ENCODE data around the gene DHRSX.

DNA sequence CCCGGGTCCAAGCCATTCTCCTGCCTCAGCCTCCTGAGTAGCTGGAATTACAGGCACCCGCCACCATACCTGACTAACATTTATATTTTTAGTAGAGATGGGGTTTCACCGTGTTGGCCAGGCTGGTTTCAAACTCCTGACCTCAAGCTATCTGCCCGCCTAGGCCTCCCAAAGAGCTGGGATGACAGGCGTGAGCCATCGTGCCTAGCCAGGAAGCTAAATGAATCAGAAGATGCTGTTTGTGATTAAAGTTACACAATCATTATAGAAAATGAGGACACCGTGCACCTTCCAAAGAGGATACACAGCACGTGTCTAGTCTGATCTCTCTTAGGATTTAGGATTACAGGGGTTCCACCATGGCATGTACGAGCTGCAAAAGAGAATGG lies 99.6 kb downstream of the DHRSX start:
- TF ChIP-seq CTCF (IDR thresholded peaks at IDR 0.05; ENCODE audit: low read depth, low read length) (no peak), POLR2A (IDR thresholded peaks at IDR 0.05; ENCODE audit: extremely low read depth, insufficient read length) (no peak)
- TF ChIP-seq, protein P1, sequence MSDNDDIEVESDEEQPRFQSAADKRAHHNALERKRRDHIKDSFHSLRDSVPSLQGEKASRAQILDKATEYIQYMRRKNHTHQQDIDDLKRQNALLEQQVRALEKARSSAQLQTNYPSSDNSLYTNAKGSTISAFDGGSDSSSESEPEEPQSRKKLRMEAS (IDR thresholded peaks at IDR 0.05; ENCODE audit: low read depth, low read length): no peak

Data from NB4 (cell line).